K562 (cell line): ENCODE data around the gene SERTAD1. TPM values are rescaled to one million over a fixed set of nuclear protein-coding genes. Genes with fewer than 3 reads are reported as not detected.

Source experiments
- DACH1 ChIP-seq: fragments of 450-650 bp; IDR thresholded peaks from 2 replicates; pipeline ENCODE4 v1.6.1; 2018; ENCODE audit not compliant: partially characterized antibody
- GATA2 ChIP-seq: sonication (generic); formaldehyde crosslinking; IDR thresholded peaks from 2 replicates; pipeline ENCODE4 v1.4.0; 2020; ENCODE audit warnings: mild to moderate bottlenecking, missing genetic modification reagents
- HEY1 ChIP-seq: fragments of 250-450 bp; sonication (Bioruptor Pico); IDR thresholded peaks from 2 replicates; pipeline ENCODE4 v1.5.0; 2020; ENCODE audit warnings: mild to moderate bottlenecking, moderate library complexity, borderline replicate concordance
- HMG20B ChIP-seq: fragments of 250-450 bp; sonication (Bioruptor Pico); IDR thresholded peaks from 2 replicates; pipeline ENCODE4 v1.5.0; 2021; ENCODE audit warnings: mild to moderate bottlenecking
- MCM2 ChIP-seq: fragments of 450-650 bp; IDR thresholded peaks from 2 replicates; pipeline ENCODE4 v1.6.1; 2017; ENCODE audit warnings: low read depth, mild to moderate bottlenecking
- MED1 ChIP-seq: sonication (generic); formaldehyde crosslinking; IDR thresholded peaks from 2 replicates; pipeline ENCODE4 v1.8.1; 2023; ENCODE audit warnings: missing genetic modification reagents, borderline replicate concordance
- MEF2D ChIP-seq: conservative IDR thresholded peaks from 2 replicates; pipeline ENCODE4 v1.6.1; 2016; ENCODE audit warnings: low read depth, missing genetic modification characterization, missing compliant biosample characterization
- NR2C2 ChIP-seq, 2 experiments: fragments of 200-800 bp in 1 of 2; sonication (Bioruptor generic) in 1 of 2; sonication (generic) in 1 of 2; formaldehyde crosslinking in 1 of 2; IDR thresholded peaks; 2 replicates each; pipeline versions ENCODE4 v1.6.1 to v1.8.0; 2016 to 2022; ENCODE audit warnings: mild to moderate bottlenecking in 1 of 2, missing compliant biosample characterization in 1 of 2, missing genetic modification characterization in 1 of 2, missing genetic modification reagents in 1 of 2
- NR2F6 ChIP-seq: fragments of 450-650 bp; formaldehyde crosslinking; IDR thresholded peaks from 2 replicates; pipeline ENCODE4 v1.4.0; 2020; ENCODE audit warnings: mild to moderate bottlenecking
- PHB ChIP-seq: fragments of 250-450 bp; sonication (Bioruptor Pico); IDR thresholded peaks from 2 replicates; pipeline ENCODE4 v1.5.0; 2021
- POLR2AphosphoS5 ChIP-seq: IDR thresholded peaks from 2 replicates; pipeline ENCODE4 v1.6.1; 2011; ENCODE audit warnings: mild to moderate bottlenecking, low read depth, low read length, moderate library complexity; ENCODE audit not compliant: control insufficient read depth, insufficient read depth
- RBM17 ChIP-seq: fragments of 200-400 bp; formaldehyde crosslinking; IDR thresholded peaks from 2 replicates; pipeline ENCODE4 v1.6.1; 2017; ENCODE audit warnings: low read depth, mild to moderate bottlenecking, low read length, borderline replicate concordance
- SMC3 ChIP-seq: conservative IDR thresholded peaks from 2 replicates; pipeline ENCODE4 v1.6.1; 2011; ENCODE audit warnings: low read depth, low read length, improper control_type of control experiment; ENCODE audit not compliant: insufficient read depth
- ZBTB7A ChIP-seq: IDR thresholded peaks from 2 replicates; pipeline ENCODE4 v1.6.1; 2011; ENCODE audit warnings: low read depth, mild to moderate bottlenecking, low read length, moderate library complexity, borderline replicate concordance; ENCODE audit not compliant: control insufficient read depth
- ZFP36 ChIP-seq: fragments of 150-350 bp; IDR thresholded peaks from 2 replicates; pipeline ENCODE4 v1.6.1; 2018; ENCODE audit warnings: low read length, low read depth; ENCODE audit not compliant: partially characterized antibody
- ZNF12 ChIP-seq: sonication (generic); formaldehyde crosslinking; IDR thresholded peaks from 2 replicates; pipeline ENCODE4 v1.4.0; 2020; ENCODE audit warnings: mild to moderate bottlenecking, missing genetic modification reagents
- ZNF316 ChIP-seq: fragments of 450-650 bp; IDR thresholded peaks from 2 replicates; pipeline ENCODE4 v1.6.1; 2016
- polyA plus RNA-seq, 8 experiments: library from polyadenylated mRNA; depleted of rRNA in 4 of 8; stranded (reverse) in 5 of 8; unstranded in 3 of 8; fragments of >200 nt; fragmentation: Nextera tagmentation in 2 of 8; fragmentation: Illumina TruSeq in 1 of 8; extraction: Ambion mirVana in 2 of 8; extraction: Trizol in 1 of 8; gene quantifications; 2 replicates each; pipeline versions ENCODE4 v1.2.1 to v1.2.3, GENCODE V29; 2011 to 2014; ENCODE audit warnings: inconsistent platforms in 1 of 8, missing spikeins in 1 of 8
- total RNA-seq, 7 experiments: library from RNA; depleted of rRNA in 6 of 7; stranded (reverse); fragments of >200 nt in 6 of 7; fragmentation: Illumina TruSeq in 2 of 7; extraction: Trizol in 2 of 7; gene quantifications; 2 replicates each; pipeline versions ENCODE4 v1.2.1 to v1.2.3, GENCODE V29; 2011 to 2021; ENCODE audit warnings: low replicate concordance in 1 of 7
- TF ChIP-seq, protein P1 (sequence below): sonication (generic); formaldehyde crosslinking; IDR thresholded peaks from 2 replicates; pipeline ENCODE4 v1.8.0; 2022; ENCODE audit warnings: mild to moderate bottlenecking, missing genetic modification reagents, borderline replicate concordance
- TF ChIP-seq, protein P2 (sequence below): sonication (generic); formaldehyde crosslinking; IDR thresholded peaks from 2 replicates; pipeline ENCODE4 v1.8.0; 2022; ENCODE audit warnings: mild to moderate bottlenecking, low read depth, missing genetic modification reagents
- TF ChIP-seq, protein P3 (sequence below): fragments of 250-450 bp; sonication (Bioruptor Pico); IDR thresholded peaks from 2 replicates; pipeline ENCODE4 v1.5.0; 2021

The SERTAD1 gene
- total and polyA plus RNA-seq, 9 of the 15 experiments (the other 6 are each of a cell fraction or from before 2014, with no cell fraction given) = 0.15 to 8.7 (median 4.9) TPM

DNA sequence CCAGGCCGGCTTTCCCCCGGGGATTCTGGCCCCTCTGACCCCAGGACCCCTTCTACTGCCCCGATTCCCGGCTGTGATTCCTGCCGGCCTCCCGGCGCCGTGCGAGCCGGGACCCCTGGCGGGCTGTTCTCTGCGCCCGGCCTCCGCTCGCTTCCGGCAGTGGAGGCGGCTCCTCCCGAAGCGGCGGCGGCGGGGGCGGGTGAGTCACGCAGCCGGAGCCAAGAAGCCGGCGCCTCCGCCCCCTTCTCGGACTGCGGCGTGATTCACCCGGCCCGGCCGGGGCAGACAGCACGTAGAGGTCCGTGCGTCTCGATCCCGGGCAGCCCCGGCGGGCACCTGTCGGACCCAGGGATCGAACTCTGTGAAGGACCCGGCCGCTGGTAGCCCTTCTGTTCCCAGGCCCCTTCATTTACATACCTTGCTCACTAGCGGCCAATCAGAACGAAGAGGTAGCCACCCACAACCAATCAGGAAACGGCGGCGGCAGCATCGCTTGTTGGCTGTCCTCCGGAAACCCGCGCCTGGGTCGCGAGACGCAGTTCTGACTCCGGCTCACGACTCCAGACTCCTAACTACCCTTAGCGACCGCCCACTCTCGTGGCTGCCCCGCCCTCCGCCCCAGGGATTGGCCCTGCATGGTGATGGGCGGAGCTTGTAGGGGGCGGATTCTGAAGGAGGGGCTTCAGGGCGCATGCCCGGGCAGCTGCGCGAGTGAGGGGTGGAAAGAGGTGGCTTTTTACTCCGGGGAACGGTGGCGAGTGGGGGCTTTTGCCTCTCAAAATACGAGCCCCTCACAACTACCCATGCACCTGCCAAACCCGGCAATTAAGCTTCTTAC lies at the start of gene SERTAD1 (continued):
- TF ChIP-seq, protein P1, sequence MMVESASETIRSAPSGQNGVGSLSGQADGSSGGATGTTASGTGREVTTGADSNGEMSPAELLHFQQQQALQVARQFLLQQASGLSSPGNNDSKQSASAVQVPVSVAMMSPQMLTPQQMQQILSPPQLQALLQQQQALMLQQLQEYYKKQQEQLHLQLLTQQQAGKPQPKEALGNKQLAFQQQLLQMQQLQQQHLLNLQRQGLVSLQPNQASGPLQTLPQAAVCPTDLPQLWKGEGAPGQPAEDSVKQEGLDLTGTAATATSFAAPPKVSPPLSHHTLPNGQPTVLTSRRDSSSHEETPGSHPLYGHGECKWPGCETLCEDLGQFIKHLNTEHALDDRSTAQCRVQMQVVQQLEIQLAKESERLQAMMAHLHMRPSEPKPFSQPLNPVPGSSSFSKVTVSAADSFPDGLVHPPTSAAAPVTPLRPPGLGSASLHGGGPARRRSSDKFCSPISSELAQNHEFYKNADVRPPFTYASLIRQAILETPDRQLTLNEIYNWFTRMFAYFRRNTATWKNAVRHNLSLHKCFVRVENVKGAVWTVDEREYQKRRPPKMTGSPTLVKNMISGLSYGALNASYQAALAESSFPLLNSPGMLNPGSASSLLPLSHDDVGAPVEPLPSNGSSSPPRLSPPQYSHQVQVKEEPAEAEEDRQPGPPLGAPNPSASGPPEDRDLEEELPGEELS (CRISPR knock-in tag) = 0 out of 2 replicates have a peak, but pooled peaks have one; percentile 60
- TF ChIP-seq NR2F6 (CRISPR knock-in tag) (no peak), NR2C2 (CRISPR knock-in tag; IDR thresholded peaks at IDR 0.05) (no peak), NR2C2 (tag; IDR thresholded peaks at IDR 0.05) (peak; percentile 82), ZNF12 (CRISPR knock-in tag) (peak; percentile 79; the same call in 1 of the 2 replicates), MEF2D (tag) (no peak), HEY1 (CRISPR knock-in tag) (no peak), HMG20B (peak; percentile 89), POLR2AphosphoS5 (peak; percentile 88), GATA2 (CRISPR knock-in tag) (no peak), RBM17 (no peak), DACH1 (no peak), ZNF316 (no peak), ZBTB7A (peak; percentile 98), SMC3 (0 out of 2 replicates have a peak, but pooled peaks have one; percentile 17), PHB (CRISPR knock-in tag) (no peak), ZFP36 (no peak), MCM2 (no peak), MED1 (no peak)
- TF ChIP-seq, protein P2, sequence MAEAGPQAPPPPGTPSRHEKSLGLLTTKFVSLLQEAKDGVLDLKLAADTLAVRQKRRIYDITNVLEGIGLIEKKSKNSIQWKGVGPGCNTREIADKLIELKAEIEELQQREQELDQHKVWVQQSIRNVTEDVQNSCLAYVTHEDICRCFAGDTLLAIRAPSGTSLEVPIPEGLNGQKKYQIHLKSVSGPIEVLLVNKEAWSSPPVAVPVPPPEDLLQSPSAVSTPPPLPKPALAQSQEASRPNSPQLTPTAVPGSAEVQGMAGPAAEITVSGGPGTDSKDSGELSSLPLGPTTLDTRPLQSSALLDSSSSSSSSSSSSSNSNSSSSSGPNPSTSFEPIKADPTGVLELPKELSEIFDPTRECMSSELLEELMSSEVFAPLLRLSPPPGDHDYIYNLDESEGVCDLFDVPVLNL (CRISPR knock-in tag) = no peak
- TF ChIP-seq, protein P3, sequence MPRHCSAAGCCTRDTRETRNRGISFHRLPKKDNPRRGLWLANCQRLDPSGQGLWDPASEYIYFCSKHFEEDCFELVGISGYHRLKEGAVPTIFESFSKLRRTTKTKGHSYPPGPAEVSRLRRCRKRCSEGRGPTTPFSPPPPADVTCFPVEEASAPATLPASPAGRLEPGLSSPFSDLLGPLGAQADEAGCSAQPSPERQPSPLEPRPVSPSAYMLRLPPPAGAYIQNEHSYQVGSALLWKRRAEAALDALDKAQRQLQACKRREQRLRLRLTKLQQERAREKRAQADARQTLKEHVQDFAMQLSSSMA (CRISPR knock-in tag) = no peak
